HG02610 (cell line): ENCODE measurements around the gene OXA1L.
A peak's percentile ranks its signal among the peaks of the same experiment; 100 is the strongest.
"Not testable (repeated sequence)": the region's sequence is repeated elsewhere in the genome, so short reads cannot be mapped to it uniquely, and the experiment has no call there.

Experiments used
- ATAC-seq: cut with Tn5 transposase; IDR thresholded peaks from one replicate; pipeline ENCODE4 v1.9.1; 2021; ENCODE audit warnings: mild to moderate bottlenecking, moderate library complexity; ENCODE audit not compliant: unreplicated experiment

Gene OXA1L

DNA sequence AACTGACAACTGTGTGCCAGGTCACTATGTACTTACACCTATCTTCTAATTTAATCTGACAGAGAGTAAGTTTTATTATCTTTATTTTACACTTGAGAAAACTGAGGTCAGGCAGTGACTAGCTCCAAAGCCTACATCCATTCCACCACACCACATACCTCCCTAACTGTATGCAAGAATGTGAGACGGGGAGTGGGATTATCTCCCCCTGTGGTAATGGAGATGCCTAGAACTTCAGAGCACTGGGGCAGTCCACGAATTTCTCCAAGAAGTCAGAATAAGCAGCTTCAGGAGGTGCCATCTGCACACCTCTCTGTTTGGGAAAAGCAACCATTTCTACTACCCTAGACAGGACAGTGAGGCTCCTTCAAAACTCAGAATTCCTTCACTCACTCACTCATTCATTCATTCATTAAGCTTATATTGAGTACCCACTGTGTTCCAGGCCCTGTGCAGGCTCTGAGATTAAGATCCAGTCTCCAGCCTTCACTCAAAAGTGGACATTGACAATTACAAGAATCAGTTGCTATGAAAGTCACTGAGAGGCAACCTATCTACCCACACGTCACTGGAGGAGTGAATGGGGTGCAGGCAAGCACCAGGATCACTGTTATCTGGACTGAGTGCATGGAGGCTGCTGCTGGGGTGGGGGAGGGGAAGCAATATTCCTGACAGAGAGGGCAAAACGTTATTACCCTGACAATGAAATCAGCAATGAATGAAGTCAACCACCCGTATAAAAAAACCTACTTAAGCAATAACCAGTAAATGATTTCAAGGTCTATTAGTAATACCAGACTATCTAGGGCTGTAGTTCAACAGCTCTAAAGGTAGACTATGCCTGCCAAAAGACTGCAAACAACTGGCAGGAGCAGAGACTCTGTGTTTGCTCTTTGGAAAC, 30.8 kb downstream of the OXA1L start:
- no peak for ATAC-seq

DNA sequence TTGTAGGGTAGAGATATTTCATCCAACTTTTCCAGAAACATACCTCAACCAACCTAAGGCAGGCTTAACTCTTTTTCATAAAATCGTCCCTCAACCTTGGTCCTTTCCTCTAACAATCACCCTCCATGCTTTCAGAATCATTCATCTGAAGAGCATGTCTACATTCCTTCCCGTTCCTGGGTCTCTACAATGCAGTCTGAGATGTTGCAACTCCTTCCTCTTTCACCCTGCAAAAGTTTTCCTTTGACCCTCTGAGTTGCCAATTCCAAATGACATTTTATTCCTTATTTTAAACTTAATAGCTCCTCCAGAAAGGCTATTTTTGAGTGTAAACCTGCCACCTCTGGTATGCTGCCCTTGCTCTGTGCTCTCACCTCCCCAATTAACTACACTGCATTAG, 32.0 kb downstream of the OXA1L start:
- ATAC-seq, result no peak

DNA sequence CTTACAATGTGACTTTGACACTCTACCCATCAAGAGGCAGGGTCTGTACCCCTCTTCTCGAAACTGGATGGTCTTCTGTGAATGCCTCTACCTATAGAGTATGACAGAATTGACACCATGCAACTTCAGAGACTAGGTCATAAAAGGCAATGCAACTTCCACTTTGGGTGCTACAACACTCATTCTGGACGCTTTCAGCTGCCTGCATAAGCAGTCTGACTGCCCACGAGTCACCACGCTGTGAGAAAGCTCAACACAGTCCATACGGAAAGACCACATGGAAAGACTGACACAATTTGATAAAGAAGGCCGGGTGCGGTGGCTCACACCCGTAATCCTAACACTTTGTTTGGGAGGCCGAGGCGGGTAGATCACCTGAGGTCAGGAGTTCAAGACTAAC, 33.9 kb downstream of the OXA1L start:
- no peak for ATAC-seq

DNA sequence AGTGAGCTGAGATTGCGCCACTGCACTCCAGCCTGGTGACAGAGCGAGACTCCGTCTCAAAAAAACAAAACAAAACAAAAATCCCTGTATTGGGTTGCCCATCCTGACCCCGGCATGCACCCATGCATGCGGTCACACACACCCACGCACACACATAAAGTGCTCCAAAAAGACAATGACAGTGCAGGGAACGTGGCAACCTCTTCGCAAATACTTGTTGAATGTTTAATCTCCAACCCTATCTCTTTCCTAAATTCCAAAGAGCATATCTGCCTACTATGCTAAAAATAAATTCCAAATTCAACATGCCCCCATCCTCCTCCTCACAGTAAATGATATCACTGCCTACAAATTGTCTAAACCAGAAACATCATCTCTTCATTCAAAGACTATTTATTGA, 35.2 kb downstream of the OXA1L start:
- no peak for ATAC-seq

DNA sequence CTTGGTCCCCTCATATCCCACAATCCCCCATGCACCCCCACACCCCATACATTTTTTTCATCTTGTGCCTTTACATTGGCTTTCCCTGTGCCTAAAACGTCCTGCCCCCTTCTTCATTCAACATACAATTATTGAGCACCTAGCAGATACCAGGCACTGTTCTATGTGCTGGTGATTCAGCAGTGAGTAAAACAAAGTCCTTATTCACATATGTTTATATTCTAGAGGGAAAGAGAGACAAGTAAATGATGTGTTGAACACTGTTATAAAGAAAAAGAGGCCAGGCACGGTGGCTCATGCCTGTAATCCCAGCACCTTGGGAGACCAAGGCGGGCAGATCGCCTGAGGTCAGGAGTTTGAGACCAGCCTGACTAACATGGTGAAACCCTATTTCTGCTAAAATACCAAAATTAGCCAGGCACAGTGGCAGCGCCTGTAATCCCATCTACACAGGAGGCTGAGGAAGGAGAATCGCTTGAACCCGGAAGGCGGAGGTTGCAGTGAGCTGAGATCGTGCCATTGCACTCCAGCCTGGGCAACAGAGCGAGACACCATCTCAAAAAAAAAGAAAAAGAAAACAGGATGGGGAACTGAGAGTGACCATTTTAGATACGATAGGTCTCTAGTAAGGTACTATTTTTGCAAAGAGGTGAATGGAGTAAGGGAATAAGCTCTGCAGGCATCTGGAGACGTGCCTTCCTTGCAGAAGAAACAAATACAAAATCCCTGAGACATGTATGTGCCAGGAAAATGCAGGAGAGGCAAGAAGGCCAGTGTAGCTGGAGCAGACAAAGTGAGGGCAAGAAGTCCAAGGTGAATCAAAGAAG, 36.6 kb downstream of the OXA1L start:
- ATAC-seq, result peak; percentile 63

DNA sequence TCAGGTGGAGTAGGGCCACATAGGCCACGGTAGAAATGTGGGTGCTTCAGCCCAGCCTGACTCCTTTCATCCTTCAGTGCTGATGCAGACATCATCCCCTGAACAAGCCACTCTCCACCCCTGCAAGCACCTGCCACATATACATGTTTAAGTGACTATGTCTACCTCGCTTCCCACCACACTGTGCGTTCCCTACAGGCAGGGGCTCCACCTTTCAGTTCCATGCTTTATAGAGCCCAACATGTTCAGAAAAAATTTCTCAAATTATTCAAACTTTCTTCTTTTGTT, 37.1 kb downstream of the OXA1L start:
- ATAC-seq, result peak; percentile 46

DNA sequence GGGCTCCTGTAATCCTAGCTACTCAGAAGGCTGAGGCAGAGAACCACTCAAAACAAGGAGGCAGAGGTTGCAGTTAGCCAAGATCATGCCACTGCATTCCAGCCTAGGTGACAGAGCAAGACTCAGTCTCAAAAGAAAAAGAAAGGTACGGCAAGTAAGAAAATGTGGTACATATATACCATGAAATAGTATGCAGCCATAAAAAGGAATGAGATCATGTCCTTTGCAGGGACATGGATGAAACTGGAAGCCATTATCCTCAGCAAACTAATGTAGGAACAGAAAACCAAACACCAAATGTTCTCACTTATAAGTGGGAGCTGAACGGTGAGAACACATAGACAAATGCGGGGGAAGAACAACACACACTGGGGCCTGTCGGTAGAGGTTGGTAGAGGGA, 38.7 kb downstream of the OXA1L start:
- not testable (repeated sequence) for ATAC-seq

DNA sequence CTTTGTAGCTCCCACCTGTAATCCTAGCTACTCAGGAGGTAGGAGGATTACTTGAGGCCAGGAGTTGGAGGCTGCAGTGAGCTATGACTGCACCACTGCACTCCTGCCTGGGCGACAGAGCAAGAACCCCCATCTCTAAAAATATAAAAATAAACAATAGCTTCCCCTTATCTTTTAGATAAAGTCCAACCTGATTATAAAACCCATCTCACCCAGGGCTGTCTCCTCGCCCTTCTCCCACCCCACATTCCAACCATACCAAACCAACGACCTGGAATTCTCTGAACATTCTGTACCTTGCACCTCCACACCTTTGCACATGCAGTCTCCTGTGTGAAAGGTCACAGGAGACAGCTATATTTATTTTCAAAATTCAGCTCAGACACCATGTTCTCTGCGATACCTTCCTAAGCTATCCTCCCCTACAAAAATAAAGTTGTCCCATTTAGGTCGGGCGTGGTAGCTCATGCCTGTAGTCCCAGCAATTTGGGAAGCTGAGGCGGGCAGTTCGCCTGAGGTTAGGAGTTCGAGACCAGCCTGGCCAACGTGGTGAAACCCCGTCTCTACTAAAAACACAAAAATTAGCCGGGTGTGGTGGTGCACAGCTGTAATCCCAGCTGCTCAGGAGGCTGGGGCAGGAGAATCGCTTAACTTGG, 41.1 kb downstream of the OXA1L start:
- no peak for ATAC-seq

DNA sequence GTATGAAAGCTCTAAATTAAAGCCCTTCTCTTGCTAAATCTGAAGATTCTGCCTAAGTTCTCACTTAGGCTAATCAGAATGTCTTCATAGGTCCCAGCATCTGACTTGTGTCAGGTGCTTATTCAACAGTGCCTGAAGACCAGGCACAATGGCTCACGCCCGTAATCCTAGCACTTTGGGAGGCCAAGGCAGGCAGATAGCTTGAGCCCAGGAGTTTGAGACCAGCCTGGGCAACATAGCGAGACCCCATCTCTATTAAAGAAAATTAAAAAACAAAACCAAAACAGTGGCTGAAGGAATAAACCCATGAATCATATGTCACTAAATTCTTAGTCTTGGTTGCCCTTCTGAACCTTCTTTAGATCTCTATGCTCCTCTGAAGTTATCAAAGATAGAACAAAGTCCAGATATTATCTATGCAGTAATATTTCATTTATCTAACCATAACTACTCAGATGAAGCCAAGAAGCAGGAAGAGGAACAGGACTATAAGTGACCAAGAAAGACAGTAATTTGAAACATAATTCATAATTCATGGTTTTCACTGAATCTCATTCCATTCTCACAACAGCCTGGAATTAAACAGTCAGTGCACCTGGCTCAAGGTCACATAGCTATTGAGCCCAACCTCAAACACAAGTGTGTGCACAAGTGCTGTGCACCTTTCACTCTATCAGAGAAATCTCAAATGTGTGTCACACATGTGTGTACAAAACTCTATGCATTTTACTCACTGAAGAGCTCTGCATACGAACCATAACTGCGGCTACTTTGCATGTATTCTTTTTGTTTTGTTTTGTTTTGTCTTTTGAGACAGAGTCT, 42.1 kb downstream of the OXA1L start:
- ATAC-seq, result no peak

DNA sequence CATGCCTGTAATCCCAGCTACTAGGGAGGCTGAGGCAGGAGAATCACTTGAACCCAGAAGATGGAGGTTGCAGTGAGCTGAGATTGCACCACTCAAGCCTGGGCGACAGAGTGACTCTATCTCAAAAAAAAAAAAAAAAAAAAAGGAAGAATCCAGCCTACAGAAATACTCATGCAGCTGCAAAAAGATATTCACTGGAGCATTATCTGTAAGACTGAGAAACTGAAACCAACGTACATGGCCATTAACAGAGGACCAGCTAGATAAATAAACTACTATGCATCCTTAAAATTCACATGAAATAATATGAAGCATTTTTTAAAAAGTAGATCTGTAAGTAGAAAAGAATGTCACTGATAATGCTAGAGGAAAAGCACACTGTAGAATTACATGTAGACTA, 45.2 kb downstream of the OXA1L start:
- ATAC-seq, result no peak

DNA sequence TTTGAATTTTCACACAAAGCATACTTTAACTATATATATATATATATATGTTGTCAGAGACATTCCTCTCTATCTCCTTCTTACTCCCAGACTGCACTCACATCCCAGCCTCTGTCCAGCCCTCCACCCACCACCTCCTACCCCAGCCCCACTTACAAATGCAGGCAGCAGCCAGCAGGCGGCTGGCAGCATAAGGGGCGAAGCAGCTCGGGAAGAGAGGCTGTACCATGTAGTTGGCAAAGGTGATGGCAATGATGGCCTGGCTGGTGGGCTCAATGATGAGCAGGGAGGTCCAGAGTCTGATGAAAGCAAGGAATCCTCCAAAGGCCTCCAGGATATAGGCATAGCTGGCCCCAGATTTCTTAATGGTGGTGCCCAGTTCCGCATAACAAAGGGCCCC, 46.3 kb downstream of the OXA1L start:
- ATAC-seq, result no peak

DNA sequence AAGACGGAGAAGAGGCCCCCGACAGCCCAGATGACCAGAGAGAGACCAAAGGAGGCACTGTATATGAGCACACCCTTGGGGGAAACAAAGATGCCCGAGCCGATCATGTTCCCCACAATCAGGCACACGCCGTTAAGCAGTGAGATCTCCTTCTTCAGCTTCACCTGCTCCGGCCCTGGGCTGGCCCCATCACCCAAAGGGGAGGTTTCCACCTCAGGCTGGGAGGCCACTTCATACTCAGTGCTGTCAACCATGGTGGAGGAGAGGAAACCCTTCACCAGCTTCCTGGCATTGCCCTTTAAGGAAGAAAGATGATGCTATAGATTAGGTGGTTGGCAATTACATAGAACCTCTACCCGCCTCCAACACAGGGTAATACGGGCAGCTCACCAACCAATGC, 46.7 kb downstream of the OXA1L start:
- ATAC-seq, result no peak

DNA sequence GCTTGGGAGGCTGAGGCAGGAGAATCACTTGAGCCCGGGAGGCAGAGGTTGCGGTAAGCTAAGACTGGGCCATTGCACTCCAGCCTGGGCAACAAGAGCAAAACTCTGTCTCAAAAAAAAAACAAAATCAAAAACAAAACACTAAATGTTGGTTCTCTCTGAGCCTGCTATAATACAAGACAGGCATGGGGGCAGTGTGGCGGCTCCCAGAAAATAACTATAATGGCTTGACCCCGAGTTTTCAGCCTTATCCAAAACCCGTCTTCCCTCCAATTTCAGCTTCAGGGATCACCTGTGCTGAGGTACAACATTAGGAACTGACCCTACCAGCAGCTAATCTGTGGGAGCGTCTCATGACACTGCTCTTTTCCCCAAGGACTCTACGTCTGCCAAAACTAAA, 47.9 kb downstream of the OXA1L start:
- no peak for ATAC-seq

DNA sequence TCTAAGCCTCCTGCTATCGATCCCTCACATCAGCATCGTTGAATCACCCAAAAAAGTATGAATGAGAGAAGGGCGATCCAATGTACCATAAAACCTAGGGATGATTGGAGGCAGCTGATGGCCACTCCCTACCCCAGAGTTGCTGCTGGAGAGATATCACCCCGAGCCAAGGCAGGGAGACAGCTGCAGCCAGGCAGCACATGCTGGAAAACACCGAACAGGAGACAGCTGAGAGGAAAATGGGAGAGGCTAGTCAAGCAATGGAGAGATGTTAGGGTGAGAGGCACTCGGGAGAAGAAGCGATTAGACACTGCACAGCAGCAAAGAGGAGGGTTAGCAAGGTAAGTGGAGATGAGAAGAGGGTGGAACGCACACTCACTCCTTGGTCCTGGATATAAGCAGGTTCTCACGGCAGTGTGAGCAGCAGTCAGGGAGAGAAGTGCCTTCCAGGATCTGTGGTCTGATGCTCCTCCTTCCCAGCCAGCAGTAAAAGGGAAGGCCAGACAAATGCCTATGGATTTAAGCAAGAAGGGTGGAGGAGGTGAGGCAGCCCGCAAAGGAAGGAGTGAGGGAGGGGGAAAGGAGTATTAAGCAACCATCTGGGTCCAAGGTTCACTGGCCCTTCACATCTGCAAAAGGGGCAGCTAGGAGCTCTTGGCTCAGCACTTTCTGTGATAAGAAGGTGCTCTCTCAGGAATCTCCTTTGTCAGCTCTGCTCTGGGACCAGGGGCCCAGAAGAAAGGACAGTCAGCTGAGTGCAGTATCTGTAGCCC, 48.6 kb downstream of the OXA1L start, which contains the start of gene SLC7A7:
Gene SLC7A7 (minus strand): TSS at position 495 of the 773 bp plus-strand sequence. CDS start 2,037 bp downstream, outside the sequence.
- ATAC-seq, result no peak

DNA sequence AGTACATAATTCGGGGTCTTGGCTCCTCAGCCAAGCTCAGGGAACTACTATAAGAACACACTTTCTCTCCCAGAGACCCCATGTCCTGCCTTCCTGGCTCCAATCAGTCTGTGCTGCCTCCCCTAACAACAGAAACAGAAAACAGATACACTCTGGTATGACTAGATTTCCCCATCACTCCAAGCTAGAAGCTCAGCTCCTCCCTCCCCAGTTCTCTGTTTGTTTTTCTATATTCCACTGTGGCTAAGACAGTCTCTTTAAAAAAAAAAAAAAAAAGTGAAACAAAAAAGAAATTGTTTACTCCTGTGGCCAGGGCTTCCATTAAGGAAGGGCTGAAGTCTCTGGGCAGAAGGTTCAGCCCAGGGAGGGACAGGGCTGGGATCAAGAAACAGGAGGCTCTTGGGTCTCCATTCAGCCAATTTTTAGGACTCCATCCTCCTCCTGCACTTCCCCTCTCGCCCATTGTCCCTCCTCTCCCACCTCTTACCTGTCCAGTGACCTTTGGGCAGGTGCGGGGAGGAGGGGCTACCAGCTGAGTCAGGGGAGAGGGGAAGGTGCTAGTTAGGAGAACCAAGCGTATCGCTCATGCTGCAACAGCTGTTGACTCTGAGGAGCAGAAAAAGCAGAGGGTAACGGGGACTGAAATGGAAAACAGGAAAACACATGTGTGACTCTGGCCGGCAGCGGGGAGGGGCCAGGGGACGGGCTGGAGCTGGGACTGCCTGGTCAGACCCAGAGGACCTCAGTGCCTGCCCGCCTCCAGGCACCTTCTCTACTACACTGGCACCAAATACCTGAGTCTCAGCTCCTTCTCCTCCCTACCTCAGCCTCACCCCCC, 52.9 kb downstream of the OXA1L start:
- no peak for ATAC-seq

DNA sequence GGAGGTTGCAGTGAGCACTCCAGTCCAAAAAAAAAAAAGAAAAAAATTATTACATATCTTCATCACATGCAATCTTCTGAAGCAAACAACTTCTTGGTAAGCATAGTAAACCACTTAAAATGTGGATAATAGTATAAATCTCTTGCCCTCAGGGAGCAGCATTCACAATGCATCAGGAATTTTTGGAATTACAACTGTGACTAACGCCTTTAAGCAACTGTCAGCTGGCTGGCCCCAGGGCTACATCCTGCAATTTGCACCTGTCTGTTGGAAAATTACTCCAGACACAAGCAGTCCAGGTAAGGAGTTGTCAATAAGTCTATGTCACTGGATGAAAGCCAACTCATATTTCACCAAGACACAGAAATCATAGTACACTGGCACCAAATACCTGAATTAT, 54.2 kb downstream of the OXA1L start:
- no peak for ATAC-seq

DNA sequence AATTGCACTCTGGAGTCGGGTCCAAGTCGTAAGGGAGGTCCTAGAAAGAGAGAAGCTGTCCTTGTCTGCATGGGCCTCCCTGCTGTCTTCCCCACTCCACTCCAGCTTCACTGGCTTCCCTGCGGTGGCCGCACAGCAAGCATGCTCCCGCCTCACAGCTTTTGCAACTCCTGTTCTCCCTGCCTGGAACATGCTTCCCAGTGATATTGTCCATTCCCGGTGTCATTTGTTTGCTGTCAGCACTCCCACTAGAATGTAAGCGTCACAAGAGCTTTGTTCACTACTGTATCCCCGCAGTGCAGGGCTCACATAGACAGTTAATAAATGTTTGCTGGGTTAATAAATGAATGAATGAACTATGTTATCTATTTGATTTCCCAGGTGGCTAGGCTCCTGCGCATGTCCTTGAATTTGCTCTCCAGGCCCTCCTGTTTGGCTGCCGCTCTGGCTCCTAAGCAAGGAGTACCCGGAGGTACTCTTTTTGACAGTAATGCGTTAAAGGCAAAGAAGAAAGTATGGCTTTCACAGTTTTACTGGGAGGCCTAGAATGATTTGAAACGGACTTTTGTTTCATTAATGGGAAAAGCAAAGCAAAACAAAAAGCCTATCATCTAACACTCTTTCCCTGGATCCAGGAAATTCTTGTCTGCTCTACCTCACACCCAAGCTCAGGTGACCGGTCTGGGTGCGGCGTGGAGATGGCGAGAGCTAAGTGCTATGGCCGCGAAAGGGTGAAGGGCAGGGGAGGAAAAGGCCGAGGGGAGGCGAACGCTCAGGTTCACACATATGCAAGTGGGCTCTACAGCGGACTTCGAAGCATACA, 54.9 kb downstream of the OXA1L start:
- ATAC-seq, result no peak

DNA sequence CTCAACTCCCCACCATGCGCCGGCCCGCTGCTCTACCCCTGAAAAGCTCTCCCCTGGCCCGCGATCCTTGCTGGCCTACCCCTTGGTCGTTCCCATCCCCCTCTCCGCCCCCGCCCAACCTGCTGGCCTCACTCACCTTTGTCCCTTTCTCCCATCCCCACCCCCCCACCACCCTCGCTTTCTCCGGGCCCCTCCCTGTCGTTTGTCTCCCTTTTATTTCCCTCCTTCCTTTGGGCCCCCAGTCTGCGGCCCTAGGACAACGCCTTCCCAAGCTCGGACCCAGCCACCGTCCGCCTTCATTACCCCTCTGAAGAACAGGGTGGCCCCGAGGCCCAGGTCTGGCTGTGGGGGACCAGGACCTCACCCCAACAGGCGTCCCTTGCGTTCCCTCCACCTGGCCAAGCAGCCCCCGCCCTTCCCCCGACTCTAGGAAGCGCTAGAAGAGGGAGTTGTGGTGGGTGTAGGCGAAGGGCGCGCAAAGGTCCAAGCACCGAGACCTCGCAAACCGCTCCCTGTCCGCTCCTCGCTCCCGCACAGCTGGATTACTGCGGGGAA, 55.6 kb downstream of the OXA1L start:
- no peak for ATAC-seq
